GM12892 (cell line): ENCODE measurements around the gene KLHL10. TPM values are rescaled to one million over a fixed set of nuclear protein-coding genes. Genes with fewer than 3 reads are reported as not detected.

Experiments used
- DNase-seq: peaks from one replicate; pipeline ENCODE4 v3.0.0; 2011; ENCODE audit not compliant: insufficient read length
- FAIRE-seq: peaks from 2 replicates; lab custom pipeline; 2011; peaks lifted over from hg19 to GRCh38; lab: Jason Lieb, UNC
- POLR2A ChIP-seq: IDR thresholded peaks from 2 replicates; pipeline ENCODE4 v1.6.1; 2011; ENCODE audit warnings: low read depth, low read length, control low read depth
- POLR2AphosphoS5 ChIP-seq: IDR thresholded peaks from 2 replicates; pipeline ENCODE4 v1.6.1; 2011; ENCODE audit warnings: low read depth, low read length, control low read depth
- TAF1 ChIP-seq: IDR thresholded peaks from 2 replicates; pipeline ENCODE4 v1.6.1; 2011; ENCODE audit warnings: low read depth, mild to moderate bottlenecking, control low read depth, low read length, borderline replicate concordance
- polyA plus RNA-seq: library from polyadenylated mRNA; unstranded; fragments of >200 nt; gene quantifications from one replicate; pipeline ENCODE4 v1.2.1, GENCODE V29; 2012; ENCODE audit warnings: missing spikeins, inconsistent platforms; ENCODE audit not compliant: missing spikeins

The KLHL10 gene
- not detected for polyA plus RNA-seq

DNA sequence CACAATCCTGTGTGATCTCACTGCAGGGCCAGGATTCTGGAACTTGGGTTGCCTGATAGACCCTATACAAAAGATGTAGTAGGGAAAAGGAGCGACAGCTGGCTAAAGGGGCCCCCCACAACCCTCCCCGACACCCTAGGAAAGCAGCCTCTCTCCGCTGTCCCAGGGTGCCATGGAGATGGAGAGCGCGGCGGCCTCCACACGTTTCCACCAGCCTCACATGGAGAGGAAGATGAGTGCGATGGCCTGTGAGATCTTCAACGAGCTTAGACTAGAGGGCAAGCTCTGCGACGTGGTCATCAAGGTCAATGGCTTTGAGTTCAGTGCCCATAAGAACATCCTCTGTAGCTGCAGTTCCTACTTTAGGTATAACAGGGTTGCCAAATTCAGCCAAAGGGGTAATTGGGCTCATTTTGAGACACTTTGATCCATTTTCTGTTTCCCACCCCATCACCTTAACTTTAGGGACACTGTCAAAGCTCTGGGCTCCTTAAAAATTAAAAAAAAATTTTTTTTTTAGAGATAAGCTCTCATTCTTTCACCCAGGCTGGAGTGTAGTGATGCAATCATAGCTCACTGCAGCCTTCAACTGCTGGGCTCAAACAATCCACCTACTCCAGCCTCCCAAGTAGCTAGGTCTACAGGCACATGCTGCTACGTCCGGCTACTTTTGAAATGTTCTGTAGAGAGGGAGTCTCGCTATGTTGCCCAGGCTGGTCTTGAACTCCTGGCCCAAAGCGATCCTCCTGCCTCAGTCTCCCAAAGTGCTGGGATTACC is at the start of gene KLHL10:
KLHL10 (plus strand) TSS at position 65 of the 778 bp plus-strand sequence; CDS start at position 173, 108 bp downstream.
- no peak for TF ChIP-seq TAF1
- TF ChIP-seq POLR2AphosphoS5, result no peak
- no peak for TF ChIP-seq POLR2A
- DNase-seq (no peak), FAIRE-seq (no peak)

DNA sequence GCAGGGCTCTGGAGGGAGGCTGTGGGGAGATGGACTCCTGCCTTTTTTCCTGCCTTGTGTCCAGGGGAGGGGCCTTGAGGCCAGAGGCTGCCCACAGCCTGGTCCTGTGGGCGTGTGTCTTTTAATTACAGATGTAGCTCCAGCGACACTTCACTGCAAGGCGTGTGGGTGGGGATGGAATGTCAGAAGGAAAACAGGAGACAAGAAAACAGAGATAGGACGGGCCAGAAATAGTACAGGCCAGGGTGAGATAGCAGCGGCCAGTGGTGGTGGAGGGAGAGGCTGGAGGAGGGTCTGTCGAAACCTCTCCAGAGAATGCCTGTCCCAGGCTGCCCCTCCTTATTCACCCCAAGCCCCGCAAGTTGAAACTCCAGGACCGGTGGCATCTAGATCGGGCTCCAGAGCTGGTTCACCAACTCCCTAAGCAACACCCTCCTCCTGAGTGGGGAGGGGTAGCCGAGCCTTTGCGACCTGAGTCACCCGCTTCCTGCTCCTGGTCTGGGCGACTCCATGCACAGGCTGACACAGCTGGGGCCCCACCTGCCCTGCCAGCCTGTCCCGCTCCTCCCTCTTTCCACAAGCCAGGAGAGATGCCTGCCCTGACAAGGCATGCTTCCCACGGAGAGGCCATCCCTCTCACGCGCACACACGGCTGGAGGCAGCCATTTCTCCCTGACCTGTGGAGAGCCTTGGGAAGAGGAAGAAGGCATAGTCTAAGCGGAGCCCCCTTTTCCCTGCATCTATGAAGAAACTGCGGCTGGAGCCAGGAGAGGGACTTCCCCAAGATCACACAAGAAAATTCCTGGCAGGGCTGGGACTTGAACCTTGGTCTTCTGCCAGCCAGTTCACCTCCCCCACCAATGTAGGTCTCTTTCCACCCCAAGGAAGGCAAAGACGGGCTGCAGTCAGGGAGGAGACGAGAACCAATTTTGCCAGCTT is 44.5 kb upstream of the KLHL10 start:
- DNase-seq (no peak), FAIRE-seq (no peak)
- TF ChIP-seq TAF1, result no peak
- TF ChIP-seq POLR2A, result no peak
- no peak for TF ChIP-seq POLR2AphosphoS5

DNA sequence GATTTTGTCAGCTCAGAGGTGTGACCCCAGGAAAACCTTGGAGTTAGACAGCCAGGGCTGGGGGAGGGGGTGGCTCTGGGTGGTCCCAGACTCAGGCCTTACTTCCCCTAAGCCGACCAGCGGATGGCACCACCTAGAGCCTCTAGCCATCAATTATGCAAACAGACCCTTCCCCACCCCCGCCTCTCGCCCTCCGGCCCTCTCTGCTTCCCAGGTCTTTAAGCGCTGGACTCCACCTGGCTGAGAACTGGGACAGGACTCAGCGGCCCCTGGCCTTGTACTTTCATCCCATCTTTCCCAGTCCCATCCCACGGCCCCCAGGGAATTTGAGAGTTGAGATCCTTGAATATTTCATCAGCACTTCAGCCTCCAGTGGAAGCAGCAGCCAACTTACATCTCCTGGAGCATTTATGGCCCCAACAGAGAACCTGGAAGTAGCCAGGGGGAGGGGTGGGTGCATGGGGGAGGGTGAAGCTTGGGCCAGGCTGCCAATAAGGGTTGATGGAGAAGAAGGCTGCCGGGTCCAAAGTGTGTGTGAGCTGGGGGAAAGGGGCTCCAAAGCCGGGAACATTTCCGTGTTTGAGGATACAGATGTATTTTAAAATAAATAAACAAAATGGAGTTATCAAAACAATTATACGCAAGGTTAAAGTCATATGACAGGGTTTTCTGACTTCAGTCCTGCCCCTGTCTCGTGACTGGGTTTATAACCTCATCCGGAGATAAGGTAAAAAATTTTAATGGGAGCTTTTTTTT is 43.7 kb upstream of the KLHL10 start:
- FAIRE-seq, result no peak
- no peak for DNase-seq
- TF ChIP-seq POLR2AphosphoS5, result no peak
- TF ChIP-seq POLR2A, result no peak
- TF ChIP-seq TAF1, result no peak

DNA sequence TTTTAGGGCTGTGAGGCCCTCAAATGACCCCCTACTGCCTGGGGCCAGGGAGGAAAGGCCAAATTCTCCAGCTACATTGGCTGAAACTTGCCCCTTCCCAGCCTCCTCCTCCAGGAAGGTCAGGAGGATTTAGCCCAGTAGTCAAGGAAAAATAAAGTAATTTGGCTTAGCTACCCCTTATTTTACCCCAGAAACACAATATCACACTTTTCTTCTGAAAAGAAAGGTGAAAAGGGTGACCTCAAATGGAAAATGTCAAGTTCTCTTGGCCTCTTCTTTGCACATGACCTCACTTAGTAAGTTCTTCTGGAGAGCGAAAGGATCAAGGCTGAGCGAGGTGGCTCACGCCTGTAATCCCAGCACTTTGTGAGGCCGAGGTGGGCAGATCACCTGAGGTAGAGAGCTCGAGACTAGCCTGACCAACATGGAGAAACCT is 43.1 kb upstream of the KLHL10 start:
- TF ChIP-seq POLR2AphosphoS5 (no peak), TAF1 (no peak), POLR2A (no peak)
- FAIRE-seq, result no peak
- no peak for DNase-seq

DNA sequence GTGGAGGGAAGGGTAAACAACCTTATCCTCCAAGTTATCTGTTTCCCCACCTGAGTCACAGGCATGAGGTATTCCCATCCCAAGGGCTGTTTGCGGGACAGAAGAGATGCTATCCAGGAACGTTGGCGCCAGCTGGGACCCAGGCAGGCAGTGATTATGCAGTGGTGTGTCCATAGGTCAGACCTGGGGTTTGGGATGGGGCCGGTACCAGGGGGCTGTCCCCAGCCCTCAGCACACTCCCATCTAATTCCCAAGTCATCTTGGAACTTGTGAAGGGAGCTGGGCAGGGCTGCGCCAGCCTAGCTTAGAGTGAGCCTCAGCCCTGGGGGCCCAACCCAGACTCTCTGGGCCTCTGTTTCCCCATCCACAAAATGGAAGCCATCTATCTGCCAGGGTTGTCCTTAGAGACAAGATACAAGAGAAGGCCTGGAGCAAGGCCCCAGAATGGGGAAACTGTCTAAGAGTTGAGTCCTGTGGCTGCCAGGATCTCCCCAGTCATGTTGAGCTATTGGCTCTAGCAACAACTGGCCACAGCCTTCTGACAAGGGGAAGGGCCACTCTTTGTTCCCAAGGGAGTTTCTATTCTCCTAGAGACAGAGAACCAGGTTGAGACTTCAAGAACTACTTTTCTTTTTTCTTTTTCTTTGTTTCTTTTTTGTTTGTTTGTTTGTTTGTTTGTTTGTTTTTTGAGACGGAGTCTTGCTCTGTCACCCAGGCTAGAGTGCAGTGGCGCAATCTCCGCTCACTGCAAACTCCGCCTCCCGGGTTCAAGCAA is 41.3 kb upstream of the KLHL10 start:
- FAIRE-seq (no peak), DNase-seq (no peak)
- TF ChIP-seq POLR2A, result no peak
- no peak for TF ChIP-seq POLR2AphosphoS5
- no peak for TF ChIP-seq TAF1

DNA sequence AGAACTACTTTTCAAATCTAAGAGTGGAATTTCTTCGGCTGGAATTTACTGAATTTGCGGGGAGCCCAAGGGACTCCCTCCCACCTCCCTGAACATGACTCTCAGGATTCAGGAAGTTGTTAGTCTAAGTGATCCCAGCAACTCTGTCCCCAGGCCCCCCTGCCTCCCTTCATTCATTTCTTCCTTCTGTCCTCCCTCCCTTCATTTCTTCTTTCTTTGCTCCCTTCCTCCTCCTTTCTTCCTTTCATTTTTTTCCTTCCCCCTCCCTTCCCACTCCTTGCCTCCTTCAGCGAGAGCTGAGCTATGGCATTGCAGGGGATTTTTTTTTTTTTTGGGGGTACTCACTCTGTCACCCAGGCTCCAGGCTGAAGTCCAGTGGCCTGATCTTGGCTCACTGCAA is 40.2 kb upstream of the KLHL10 start:
- FAIRE-seq (no peak), DNase-seq (no peak)
- no peak for TF ChIP-seq TAF1
- TF ChIP-seq POLR2A, result no peak
- no peak for TF ChIP-seq POLR2AphosphoS5

DNA sequence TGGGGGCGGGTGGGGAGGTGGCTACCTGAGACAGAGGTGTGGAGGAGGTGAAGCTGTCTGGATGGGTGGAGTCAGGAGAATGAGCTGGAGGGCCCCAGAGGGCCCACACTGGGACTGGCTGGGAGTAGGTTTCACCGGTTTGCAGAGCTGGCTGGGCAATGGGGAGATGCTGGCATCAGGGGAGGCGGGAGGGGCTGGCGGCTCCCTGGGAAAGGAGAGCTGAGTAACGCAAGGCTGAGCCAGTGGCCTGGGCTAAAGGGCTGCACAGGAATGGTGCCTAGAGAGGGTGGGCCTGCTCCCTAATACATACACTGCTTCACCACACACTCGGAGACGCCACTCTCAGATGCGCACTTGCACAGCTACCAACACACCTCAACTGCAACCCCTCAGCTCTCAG is 38.3 kb upstream of the KLHL10 start:
- FAIRE-seq (no peak), DNase-seq (no peak)
- TF ChIP-seq TAF1 (no peak), POLR2AphosphoS5 (no peak), POLR2A (no peak)

DNA sequence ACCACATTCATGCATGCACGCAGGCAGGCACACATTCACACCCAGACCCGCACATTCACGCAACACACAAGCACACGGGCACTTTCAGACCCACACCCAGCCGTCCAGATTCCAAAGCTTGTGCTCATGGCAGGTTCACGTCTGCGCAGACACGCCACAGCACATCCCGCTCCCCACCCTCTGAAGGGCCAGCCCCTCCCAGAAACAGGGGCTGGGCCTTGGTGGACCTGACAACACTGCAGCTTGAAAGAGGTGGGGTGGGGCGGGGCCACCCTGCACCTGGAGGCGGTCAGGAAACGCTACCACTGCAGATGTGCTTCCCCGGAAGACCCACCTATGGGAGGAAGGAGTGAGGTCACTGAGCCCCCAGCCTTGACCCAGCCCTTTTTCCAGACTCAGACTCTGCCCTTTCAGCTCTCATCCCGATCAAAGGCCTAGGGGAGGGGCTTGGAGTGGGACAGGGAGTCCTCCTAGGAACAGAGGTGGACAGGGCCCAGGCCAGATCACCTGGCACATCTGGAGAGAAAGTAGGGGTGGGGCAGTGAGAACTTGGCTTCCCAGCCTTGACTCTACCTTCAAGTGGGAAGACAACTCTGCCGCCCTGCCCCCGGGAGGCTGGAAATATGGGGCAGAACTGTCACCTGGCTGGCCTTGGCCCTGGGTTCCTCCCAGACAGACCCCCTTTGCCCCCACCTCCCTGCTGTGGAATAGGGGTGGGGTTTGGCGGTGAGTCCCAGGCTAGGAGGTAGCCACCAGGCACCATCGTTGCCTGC is 36.8 kb upstream of the KLHL10 start:
- FAIRE-seq (no peak), DNase-seq (no peak)
- no peak for TF ChIP-seq TAF1
- no peak for TF ChIP-seq POLR2AphosphoS5
- no peak for TF ChIP-seq POLR2A

DNA sequence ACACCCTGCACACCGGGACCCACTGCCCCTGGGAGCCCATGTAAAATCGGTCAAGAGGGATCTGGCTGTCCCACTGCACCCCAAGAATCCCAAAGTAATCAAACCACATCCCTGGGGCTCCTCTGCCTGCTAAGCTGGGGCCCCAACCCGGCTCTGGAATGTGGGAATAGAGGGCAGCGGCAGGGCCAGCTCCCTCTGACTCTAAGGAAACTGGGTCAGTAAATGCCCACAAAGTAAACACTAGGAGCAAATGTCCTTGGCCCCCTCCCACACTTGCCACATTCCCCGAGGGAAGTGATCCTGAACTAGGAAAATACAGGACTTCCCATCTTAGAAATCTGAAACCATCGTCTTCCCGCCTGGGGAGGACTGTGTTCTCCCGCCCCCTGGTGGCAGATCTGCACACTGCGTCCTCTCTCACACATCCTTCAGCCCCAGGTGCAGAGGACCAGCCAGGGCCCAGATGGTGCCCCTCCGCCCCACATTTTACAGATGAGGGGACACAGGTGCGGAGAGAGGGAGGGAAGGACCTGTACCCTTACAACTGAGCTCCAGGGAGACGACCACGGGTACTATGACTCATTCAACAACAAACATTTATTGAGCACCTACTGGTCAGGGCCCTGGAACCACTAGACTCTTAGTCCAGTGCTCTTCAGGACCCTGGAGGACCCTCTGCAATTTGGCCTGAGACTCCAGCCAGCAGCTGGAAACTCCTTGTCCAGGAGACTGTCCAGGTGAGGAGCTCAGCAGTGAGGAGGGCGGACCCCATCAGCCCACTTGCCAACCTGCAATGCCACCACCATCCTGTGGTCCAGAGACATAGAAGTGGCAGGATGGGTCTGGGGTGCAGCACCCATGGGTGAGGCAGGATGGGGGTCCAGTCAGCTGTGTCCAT is 36.0 kb upstream of the KLHL10 start:
- FAIRE-seq (peak; percentile 93), DNase-seq (peak; percentile 86)
- TF ChIP-seq POLR2AphosphoS5, result no peak
- TF ChIP-seq POLR2A, result no peak
- TF ChIP-seq TAF1, result no peak
